SU-DHL-6 (cell line): ENCODE data around the gene NFKBIA.

Source experiments
- H2AFZ ChIP-seq: fragments of 200-600 bp; sonication (generic); 2 replicates; pipeline ENCODE4 v1.6.1; 2014; ENCODE audit warnings: low read depth, mild to moderate bottlenecking, moderate library complexity, mixed read lengths, antibody characterized with exemption, low read length; ENCODE audit not compliant: severe bottlenecking
- H3F3A ChIP-seq: fragments of 200-600 bp; shearing (Covaris generic); 2 replicates; pipeline ENCODE4 v1.6.0; 2016; ENCODE audit warnings: antibody characterized with exemption, mild to moderate bottlenecking; ENCODE audit not compliant: insufficient read depth
- H3K27ac ChIP-seq: fragments of 200-600 bp; sonication (generic); 2 replicates; pipeline ENCODE4 v1.5.1; 2016; ENCODE audit warnings: low read depth, mild to moderate bottlenecking, low read length, moderate library complexity, mixed read lengths
- H3K27me3 ChIP-seq: fragments of 200-600 bp; sonication (generic), shearing (Covaris generic); 2 replicates; pipeline ENCODE4 v1.6.0; 2014; ENCODE audit warnings: mild to moderate bottlenecking, low read length
- H3K36me3 ChIP-seq: fragments of 200-600 bp; sonication (generic); 2 replicates; pipeline ENCODE4 v1.6.1; 2014; ENCODE audit warnings: mild to moderate bottlenecking, low read length, mixed read lengths
- H3K4me2 ChIP-seq: fragments of 300-600, 200-600 bp; shearing (Covaris generic), sonication (generic); 2 replicates; pipeline ENCODE4 v1.6.0; 2014; ENCODE audit warnings: low read length, low read depth, mild to moderate bottlenecking; ENCODE audit not compliant: poor library complexity, severe bottlenecking
- H3K4me3 ChIP-seq: fragments of 200-600 bp; sonication (generic); 2 replicates; pipeline ENCODE4 v1.5.1; 2014; ENCODE audit warnings: antibody characterized with exemption, low read length, mild to moderate bottlenecking, mixed read lengths; ENCODE audit not compliant: insufficient read depth, poor library complexity, severe bottlenecking
- H3K79me2 ChIP-seq: fragments of 200-600 bp; sonication (generic); 2 replicates; pipeline ENCODE4 v1.6.1; 2014; ENCODE audit warnings: mild to moderate bottlenecking, low read length, moderate library complexity; ENCODE audit not compliant: insufficient read depth
- H3K9ac ChIP-seq: fragments of 200-600 bp; sonication (generic); 2 replicates; pipeline ENCODE4 v1.7.0; 2014; ENCODE audit warnings: mild to moderate bottlenecking, low read length
- H3K9me2 ChIP-seq: fragments of 200-600 bp; sonication (generic); replicated peaks from 2 replicates; pipeline ENCODE4 v1.6.1; 2014; ENCODE audit warnings: low read length; ENCODE audit not compliant: insufficient read depth
- H3K9me3 ChIP-seq: fragments of 200-600 bp; sonication (generic); 2 replicates; pipeline ENCODE4 v1.6.1; 2014; ENCODE audit warnings: low read length, mixed read lengths; ENCODE audit not compliant: insufficient read depth
- H4K20me1 ChIP-seq: fragments of 200-600 bp; sonication (generic); 2 replicates; pipeline ENCODE4 v1.6.1; 2014; ENCODE audit warnings: low read depth, mild to moderate bottlenecking, antibody characterized with exemption, low read length, moderate library complexity, mixed read lengths
- EZH2phosphoT487 ChIP-seq: fragments of 200-600 bp; sonication (generic), shearing (Covaris generic); conservative IDR thresholded peaks from 2 replicates; pipeline ENCODE4 v1.6.1; 2018; ENCODE audit warnings: mild to moderate bottlenecking, antibody characterized with exemption, low read length, moderate library complexity, mixed read lengths
- TF ChIP-seq, protein P1 (sequence below): fragments of 200-600 bp; sonication (generic); IDR thresholded peaks from one replicate; pipeline ENCODE4 v1.5.1; 2017; ENCODE audit warnings: antibody characterized with exemption, mild to moderate bottlenecking, low read length, moderate library complexity; ENCODE audit not compliant: insufficient read depth, poor library complexity, severe bottlenecking

The NFKBIA gene

DNA sequence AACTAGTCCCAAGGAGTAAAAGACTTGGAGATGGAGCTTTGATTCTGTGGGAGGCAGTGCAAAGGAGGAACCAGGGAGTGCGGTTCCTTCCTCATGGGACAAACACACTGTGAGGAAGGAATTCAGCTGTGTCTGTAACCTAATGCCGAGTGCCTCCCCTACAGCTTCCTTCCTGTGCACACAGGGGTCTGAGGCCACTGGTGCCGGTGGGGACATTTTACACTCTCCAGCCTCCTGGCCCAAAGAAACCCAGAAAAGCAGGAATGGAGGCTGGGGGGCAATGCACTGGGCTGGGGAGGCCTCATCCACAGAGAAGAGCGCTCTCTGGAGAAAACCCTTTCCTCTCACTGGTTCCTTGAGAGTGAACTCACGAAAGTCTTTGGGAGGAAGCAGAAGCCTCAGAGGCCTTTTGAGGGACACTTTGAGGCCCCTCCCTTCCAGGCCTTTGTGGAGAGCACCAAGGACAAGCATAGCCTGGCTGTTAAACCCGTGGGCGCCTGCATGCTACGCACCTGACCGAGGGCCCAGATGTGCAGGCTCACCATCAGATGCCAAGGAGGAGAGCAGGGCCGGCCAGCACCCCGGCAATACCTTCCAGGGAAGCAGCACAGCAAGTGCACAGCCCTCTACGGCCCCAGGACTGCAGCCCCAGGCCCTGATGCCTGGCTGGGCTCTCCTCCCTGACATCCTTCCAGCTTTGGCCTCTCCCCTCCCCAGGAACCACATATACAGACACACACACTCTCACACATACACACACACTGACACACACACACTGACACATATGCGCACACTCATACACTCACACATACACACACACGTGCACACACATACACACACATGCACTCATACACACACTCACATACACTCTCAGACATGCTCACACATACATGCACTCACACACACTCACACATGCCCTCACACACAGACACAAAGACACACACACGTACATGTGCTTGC, 52.0 kb downstream of the NFKBIA start:
- no peaks in the 10 kb centered on the region for H3K27me3 ChIP-seq
- H3K36me3 ChIP-seq: no peaks in the 10 kb centered on the region
- H3K4me3 ChIP-seq: no peak overlapping the region
- no peaks in the 10 kb centered on the region for H3K79me2 ChIP-seq
- H3K4me2 ChIP-seq: no peak overlapping the region
- H3F3A ChIP-seq: no peaks in the 10 kb centered on the region
- H3K9me2 ChIP-seq: no peaks in the 10 kb centered on the region
- no peak for TF ChIP-seq EZH2phosphoT487
- TF ChIP-seq, protein P1, sequence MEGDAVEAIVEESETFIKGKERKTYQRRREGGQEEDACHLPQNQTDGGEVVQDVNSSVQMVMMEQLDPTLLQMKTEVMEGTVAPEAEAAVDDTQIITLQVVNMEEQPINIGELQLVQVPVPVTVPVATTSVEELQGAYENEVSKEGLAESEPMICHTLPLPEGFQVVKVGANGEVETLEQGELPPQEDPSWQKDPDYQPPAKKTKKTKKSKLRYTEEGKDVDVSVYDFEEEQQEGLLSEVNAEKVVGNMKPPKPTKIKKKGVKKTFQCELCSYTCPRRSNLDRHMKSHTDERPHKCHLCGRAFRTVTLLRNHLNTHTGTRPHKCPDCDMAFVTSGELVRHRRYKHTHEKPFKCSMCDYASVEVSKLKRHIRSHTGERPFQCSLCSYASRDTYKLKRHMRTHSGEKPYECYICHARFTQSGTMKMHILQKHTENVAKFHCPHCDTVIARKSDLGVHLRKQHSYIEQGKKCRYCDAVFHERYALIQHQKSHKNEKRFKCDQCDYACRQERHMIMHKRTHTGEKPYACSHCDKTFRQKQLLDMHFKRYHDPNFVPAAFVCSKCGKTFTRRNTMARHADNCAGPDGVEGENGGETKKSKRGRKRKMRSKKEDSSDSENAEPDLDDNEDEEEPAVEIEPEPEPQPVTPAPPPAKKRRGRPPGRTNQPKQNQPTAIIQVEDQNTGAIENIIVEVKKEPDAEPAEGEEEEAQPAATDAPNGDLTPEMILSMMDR: no peak
- no peak overlapping the region for H3K27ac ChIP-seq
- H3K9me3 ChIP-seq: no peaks in the 10 kb centered on the region
- no peaks in the 10 kb centered on the region for H4K20me1 ChIP-seq
- no peak overlapping the region for H3K9ac ChIP-seq
- H2AFZ ChIP-seq: no peak overlapping the region

DNA sequence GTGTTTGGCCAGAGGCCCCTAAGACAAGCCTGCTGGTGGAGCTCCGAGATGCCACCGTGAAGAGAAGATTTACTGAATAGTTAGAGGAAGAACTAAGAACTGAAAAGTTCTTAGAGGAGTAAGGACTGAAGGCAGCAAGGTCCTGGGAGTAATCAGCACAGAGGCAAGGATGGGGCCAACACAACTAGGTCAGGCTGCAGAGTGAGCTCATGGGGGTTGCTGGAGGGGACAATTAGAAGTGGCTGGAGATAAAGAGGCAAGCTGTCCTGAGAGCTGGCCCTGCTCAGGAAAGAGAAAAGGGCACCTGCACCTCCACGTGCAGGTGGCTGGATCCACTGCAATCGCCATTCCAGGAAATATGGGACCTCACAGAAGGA, 52.7 kb downstream of the NFKBIA start:
- Histone ChIP-seq H3K79me2 (no peaks in the 10 kb centered on the region), H3K27ac (no peak overlapping the region), H3K9me2 (no peaks in the 10 kb centered on the region), H2AFZ (no peak overlapping the region), H3K27me3 (no peaks in the 10 kb centered on the region), H3K4me2 (no peak overlapping the region), H3K9me3 (no peaks in the 10 kb centered on the region), H3F3A (no peaks in the 10 kb centered on the region), H3K9ac (no peak overlapping the region), H3K36me3 (no peaks in the 10 kb centered on the region), H3K4me3 (no peak overlapping the region), H4K20me1 (no peaks in the 10 kb centered on the region)
- TF ChIP-seq EZH2phosphoT487: no peak
- TF ChIP-seq, protein P1: no peak
